Stomach smooth muscle (tissue), 2 donors: Measurements from ENCODE around the gene EHBP1.

ENCODE experiments used
- H3K27ac ChIP-seq: one replicate; pipeline ENCODE4 v1.7.0; 2013; ENCODE audit warnings: mild to moderate bottlenecking, low read length, inconsistent platforms
- H3K27me3 ChIP-seq, 2 donors: one replicate each; pipeline ENCODE4 v1.7.0; 2013; ENCODE audit warnings: low read length in 2 of 2; ENCODE audit not compliant: insufficient read depth in 2 of 2, control insufficient read depth in 1 of 2
- H3K36me3 ChIP-seq, 2 donors: one replicate each; pipeline ENCODE4 v1.7.0; 2013; ENCODE audit warnings: low read length in 2 of 2; ENCODE audit not compliant: control insufficient read depth in 2 of 2, insufficient read depth in 2 of 2
- H3K4me1 ChIP-seq: one replicate; pipeline ENCODE4 v1.7.0; 2013; ENCODE audit warnings: low read length; ENCODE audit not compliant: control insufficient read depth, insufficient read depth
- H3K4me3 ChIP-seq, 2 donors: one replicate each; pipeline ENCODE4 v1.7.0; 2013; ENCODE audit warnings: low read length in 2 of 2
- H3K9ac ChIP-seq, 2 donors: one replicate each; pipeline ENCODE4 v1.7.0; 2013; ENCODE audit warnings: low read length in 2 of 2, mild to moderate bottlenecking in 1 of 2
- H3K9me3 ChIP-seq, 2 donors: one replicate each; pipeline ENCODE4 v1.7.0; 2013; ENCODE audit warnings: low read length in 2 of 2; ENCODE audit not compliant: control insufficient read depth in 2 of 2
- donor health status: healthy.
- donor health status: Pancreatic carcinoma.

EHBP1 gene

GRCh38 chr2:62884086-62884485 lies 178.6 kb downstream of the EHBP1 start:
- H3K9me3 ChIP-seq: no peaks in the 10 kb centered on the region
- H3K9ac ChIP-seq: no peak overlapping the region
- H3K4me3 ChIP-seq: no peak overlapping the region
- no peaks in the 10 kb centered on the region for H3K27me3 ChIP-seq
- no peaks in the 10 kb centered on the region for H3K4me1 ChIP-seq
- H3K36me3 ChIP-seq: peaks cover 0 to 11% of the 10 kb centered on the region in 2 donors
- no peak overlapping the region for H3K27ac ChIP-seq

DNA sequence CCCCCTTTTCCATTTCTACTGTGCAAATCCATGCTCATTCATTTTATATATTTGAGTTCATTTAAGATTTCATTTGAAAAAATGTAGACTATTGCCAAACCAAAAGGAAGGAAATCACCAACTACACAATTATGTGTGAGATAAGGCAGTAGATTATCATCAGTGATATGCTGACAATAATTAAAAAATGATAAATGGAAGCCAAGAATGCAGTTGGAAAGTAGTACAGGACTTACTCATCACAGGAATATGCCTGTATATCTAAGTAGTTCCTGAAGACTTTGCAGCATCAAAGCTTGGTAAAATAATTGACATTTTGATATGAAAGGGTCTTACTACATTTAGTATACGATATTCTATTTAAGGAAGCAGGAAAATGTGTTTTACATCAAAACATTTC lies 179.0 kb downstream of the EHBP1 start:
- H3K36me3 ChIP-seq: peaks cover 0 to 11% of the 10 kb centered on the region in 2 donors
- no peaks in the 10 kb centered on the region for H3K9me3 ChIP-seq
- H3K4me1 ChIP-seq: no peaks in the 10 kb centered on the region
- no peak overlapping the region for H3K27ac ChIP-seq
- no peak overlapping the region for H3K4me3 ChIP-seq
- no peaks in the 10 kb centered on the region for H3K27me3 ChIP-seq
- H3K9ac ChIP-seq: no peak overlapping the region

- no peak overlapping the region for H3K27ac ChIP-seq
- no peaks in the 10 kb centered on the region for H3K9me3 ChIP-seq
- no peaks in the 10 kb centered on the region for H3K27me3 ChIP-seq
- H3K9ac ChIP-seq: no peak overlapping the region
- no peaks in the 10 kb centered on the region for H3K36me3 ChIP-seq
- H3K4me3 ChIP-seq: no peak overlapping the region
- no peaks in the 10 kb centered on the region for H3K4me1 ChIP-seq
These were observed 189.6 kb downstream of the EHBP1 start for GRCh38 chr2:62894966-62895631.

GRCh38 chr2:62895632-62896009 lies 190.1 kb downstream of the EHBP1 start:
- no peaks in the 10 kb centered on the region for H3K9me3 ChIP-seq
- no peaks in the 10 kb centered on the region for H3K4me1 ChIP-seq
- no peak overlapping the region for H3K9ac ChIP-seq
- no peak overlapping the region for H3K27ac ChIP-seq
- no peaks in the 10 kb centered on the region for H3K27me3 ChIP-seq
- no peak overlapping the region for H3K4me3 ChIP-seq
- no peaks in the 10 kb centered on the region for H3K36me3 ChIP-seq

DNA sequence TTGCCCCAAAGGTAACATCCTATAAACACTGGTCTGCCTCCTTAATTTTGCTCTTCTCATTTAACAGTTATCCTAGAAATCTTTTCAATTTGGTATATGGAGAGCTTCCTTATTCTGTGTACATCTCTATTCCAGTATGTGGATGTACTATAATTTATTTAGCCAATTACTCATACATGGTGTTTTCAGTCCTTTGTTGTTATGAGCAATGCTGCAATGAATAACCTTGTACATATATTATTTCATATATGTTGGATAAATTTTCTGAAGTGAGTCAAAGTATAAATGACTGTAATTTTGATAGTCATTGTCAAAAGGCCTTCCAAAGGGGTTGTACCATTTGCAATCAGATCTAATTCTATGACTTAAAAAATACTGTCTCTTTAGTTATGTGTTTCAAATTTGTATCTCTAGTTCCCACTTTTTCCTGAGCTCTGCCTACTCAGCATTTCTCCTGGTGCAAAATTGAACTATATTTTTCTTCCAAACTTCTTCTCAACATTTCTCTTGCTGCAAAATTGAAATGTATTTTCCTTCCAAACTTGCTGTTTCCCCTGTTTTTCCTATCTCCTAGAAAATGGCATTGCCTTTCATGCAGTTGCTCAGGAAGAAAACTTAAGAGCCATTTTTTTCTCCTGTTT lies 191.8 kb downstream of the EHBP1 start:
- no peaks in the 10 kb centered on the region for H3K9me3 ChIP-seq
- no peak overlapping the region for H3K9ac ChIP-seq
- no peaks in the 10 kb centered on the region for H3K36me3 ChIP-seq
- H3K27ac ChIP-seq: no peak overlapping the region
- no peak overlapping the region for H3K4me3 ChIP-seq
- H3K4me1 ChIP-seq: no peaks in the 10 kb centered on the region
- no peaks in the 10 kb centered on the region for H3K27me3 ChIP-seq

DNA sequence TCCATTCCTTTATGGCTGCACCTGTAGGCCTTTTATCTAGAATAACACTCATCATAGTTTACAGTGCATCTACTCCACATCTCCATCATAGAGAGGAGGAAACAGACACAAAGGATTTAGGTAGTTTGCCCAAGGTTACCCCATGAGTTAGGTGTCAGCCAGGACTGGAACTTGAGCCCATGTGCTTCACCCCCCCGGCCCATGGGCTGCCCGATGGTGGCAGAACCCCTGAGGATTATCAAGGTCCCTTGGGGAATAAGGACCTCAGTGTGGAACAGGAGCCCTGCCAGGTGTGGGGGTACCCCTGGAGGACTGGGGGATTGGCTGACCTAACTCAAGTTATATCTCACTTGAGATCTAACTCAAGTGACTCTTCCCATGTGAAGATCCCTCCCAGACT lies 198.8 kb downstream of the EHBP1 start:
- no peak overlapping the region for H3K27ac ChIP-seq
- peaks cover 0 to 2% of the 10 kb centered on the region in 2 donors for H3K36me3 ChIP-seq
- H3K4me3 ChIP-seq: no peak overlapping the region
- H3K9ac ChIP-seq: no peak overlapping the region
- no peaks in the 10 kb centered on the region for H3K9me3 ChIP-seq
- no peaks in the 10 kb centered on the region for H3K4me1 ChIP-seq
- no peaks in the 10 kb centered on the region for H3K27me3 ChIP-seq

DNA sequence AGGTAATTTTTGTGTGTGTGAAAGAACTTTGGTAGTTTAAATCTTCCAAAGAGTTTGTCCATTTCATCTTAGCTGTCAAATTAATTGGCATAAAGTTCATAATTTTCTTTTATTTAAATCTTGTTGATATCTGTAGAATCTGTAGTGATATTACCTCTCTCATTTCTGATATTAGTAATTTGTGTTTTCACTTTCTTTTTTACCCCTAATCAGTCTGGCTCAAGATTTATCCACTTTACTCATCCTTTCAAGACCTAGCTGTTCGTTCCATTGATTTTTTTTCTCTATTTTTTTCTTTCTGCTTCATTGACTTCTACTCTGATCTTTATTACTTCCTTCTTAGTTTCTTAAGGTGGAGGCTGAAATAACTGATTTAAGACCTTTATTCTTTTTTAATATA lies 202.6 kb downstream of the EHBP1 start:
- H3K9me3 ChIP-seq: no peaks in the 10 kb centered on the region
- H3K27ac ChIP-seq: no peak overlapping the region
- H3K36me3 ChIP-seq: peaks cover 2% of the 10 kb centered on the region in 2 donors
- no peak overlapping the region for H3K4me3 ChIP-seq
- no peak overlapping the region for H3K9ac ChIP-seq
- H3K27me3 ChIP-seq: no peaks in the 10 kb centered on the region
- H3K4me1 ChIP-seq: no peaks in the 10 kb centered on the region

DNA sequence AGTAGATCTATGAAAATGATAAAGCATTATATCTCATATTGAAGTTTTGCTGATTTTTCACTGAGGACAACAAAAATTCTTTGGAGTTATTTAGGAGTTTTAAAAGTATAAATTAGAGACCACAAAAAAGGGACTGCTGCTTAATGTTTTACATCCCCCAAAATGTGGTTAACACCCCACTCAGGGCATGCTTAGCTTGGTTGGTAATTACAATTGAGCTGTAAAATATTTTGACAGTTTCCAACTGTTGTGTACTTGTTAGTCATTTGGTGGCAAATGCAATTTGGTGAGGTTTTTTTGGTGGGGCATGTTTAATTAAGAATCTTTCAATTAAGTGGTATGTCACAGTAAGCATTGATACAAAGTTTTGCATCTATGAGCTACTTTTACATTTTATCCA lies 207.8 kb downstream of the EHBP1 start:
- Histone ChIP-seq H3K27me3 (no peaks in the 10 kb centered on the region), H3K9ac (no peak overlapping the region), H3K4me3 (no peak overlapping the region), H3K4me1 (no peaks in the 10 kb centered on the region), H3K9me3 (no peaks in the 10 kb centered on the region), H3K36me3 (peaks cover 0 to 2% of the 10 kb centered on the region in 2 donors), H3K27ac (no peak overlapping the region)

GRCh38 chr2:62919041-62919440 lies 213.5 kb downstream of the EHBP1 start:
- Histone ChIP-seq H3K9ac (no peak overlapping the region), H3K4me3 (no peak overlapping the region), H3K27me3 (no peaks in the 10 kb centered on the region), H3K9me3 (no peaks in the 10 kb centered on the region), H3K4me1 (no peaks in the 10 kb centered on the region), H3K36me3 (peaks cover 10 to 11% of the 10 kb centered on the region in 2 donors), H3K27ac (no peak overlapping the region)

- H3K27ac ChIP-seq: no peak overlapping the region
- no peak overlapping the region for H3K4me3 ChIP-seq
- no peak overlapping the region for H3K9ac ChIP-seq
- H3K27me3 ChIP-seq: no peaks in the 10 kb centered on the region
- H3K36me3 ChIP-seq: peaks cover 10 to 11% of the 10 kb centered on the region in 2 donors
- no peaks in the 10 kb centered on the region for H3K4me1 ChIP-seq
- H3K9me3 ChIP-seq: no peaks in the 10 kb centered on the region
These were observed 214.6 kb downstream of the EHBP1 start for GRCh38 chr2:62920070-62920469.

GRCh38 chr2:62923242-62923641 lies 217.7 kb downstream of the EHBP1 start:
- H3K9me3 ChIP-seq: no peaks in the 10 kb centered on the region
- H3K27ac ChIP-seq: no peak overlapping the region
- H3K27me3 ChIP-seq: no peaks in the 10 kb centered on the region
- H3K36me3 ChIP-seq: peaks cover 10 to 11% of the 10 kb centered on the region in 2 donors
- H3K4me1 ChIP-seq: no peaks in the 10 kb centered on the region
- H3K9ac ChIP-seq: no peak overlapping the region
- H3K4me3 ChIP-seq: no peak overlapping the region
